GM19397 (cell line): ENCODE data around the gene PPP2R5B.

Experiments used
- ATAC-seq: cut with Tn5 transposase; IDR thresholded peaks from one replicate; pipeline ENCODE4 v1.9.1; 2021; ENCODE audit warnings: mild to moderate bottlenecking, moderate library complexity; ENCODE audit not compliant: unreplicated experiment

The PPP2R5B gene

DNA sequence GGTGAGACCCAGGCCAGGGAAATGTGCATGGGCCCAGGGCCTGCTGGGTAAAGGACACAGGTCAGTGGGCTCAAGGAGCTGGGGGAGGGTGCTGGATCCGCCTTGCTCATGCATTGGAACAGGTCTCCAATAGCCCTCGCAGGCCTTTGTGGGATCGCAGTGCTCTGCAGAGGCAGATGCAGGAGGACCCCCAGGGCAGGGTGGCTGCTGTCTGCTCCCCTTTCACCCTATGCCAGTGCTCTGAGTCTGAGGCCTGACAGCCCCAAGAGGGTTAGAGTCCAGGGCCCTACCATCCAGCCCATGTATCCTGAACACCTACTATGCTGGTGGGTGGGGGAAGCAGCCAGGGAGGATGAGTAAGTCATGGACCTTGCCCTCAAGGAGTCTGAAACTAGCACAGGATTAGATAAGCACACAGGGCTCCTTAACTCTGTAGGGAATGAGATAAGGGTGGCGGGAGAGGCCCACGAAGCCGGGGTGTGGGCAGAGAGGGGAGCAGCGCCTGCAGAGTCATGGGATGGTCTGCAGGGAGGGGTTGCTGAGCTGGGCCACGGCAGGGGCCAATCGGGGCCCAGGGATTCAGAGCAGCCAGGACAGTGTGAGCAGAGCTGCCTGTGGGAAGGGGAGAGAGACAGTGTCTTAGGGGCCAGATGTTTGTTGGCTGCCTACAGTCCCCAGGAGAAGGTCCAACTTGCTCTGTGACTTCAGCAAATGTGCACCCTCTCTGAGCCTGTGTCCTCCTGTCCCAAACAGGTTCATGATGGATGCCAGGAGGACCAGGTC lies 35.6 kb upstream of the PPP2R5B start:
- no peak for ATAC-seq

DNA sequence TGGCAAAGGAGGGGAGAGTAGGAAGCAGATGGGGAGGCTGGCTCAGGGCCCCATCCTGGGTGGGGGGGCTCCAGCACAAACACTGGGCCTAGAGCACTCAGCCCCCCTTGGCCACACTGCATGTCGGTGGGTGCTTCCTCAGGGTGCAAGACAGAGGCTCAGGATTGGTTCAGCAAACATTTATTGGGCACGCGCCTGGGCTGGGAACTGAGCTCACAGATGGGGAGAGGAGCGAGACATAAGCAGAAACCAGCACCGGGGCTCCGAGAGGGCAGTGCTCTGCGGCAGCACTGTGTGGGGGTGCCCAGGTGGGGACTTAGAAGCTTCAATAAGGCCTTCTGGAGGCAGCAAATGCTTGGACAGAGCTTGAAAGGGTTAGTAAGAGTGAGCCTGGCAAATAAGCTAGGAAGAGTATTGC lies 34.0 kb upstream of the PPP2R5B start:
- ATAC-seq = no peak

DNA sequence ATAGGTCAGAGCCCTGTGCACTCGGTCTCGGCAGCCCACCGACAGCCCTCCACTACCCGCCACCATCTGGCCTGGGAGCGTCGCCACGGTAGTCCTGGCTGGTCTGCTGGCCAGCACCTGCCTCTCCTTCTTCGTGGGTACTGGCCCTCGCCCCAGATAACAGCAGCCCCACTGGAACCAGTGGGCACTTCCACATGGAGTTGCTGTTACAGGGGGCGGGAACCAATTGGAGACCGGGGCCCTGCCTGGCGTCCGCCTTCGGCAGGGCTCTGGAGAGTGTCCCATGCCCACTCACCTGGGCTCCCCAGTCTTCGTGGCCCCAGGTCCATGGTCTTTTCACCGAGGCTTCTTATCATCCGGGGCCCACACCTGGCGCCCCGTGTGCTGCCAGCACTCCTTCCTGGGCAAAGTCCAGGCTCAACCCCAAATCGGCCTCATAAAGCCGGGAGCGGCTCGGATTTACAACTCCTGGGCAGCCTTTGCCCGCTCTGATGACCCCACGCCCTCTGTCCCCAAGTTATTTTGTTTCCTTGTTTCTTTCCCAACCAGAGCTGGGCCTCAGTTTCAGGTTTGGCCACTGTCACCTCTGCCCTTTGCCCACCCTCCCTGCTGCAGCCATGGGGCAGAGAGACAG lies 33.2 kb upstream of the PPP2R5B start:
- no peak for ATAC-seq

DNA sequence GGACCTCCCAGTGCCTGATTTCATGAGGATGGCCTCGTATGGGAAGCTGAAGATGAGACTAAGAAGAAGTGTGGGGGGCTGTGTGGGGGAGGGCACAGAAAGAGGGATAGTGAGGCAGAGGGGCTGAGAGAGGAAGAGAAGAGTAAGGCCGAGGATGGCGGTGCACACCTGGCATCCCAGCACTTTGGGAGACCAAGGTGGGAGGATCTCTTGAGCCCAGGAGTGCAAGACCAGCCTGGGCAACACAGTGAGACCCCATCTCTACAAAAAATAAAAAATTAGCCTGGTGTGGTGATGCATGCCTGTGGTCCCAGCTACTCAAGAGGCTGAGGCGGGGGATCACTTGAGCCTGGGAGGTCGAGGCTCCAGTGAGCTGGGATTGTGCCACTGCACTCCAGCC lies 32.6 kb upstream of the PPP2R5B start:
- no peak for ATAC-seq

DNA sequence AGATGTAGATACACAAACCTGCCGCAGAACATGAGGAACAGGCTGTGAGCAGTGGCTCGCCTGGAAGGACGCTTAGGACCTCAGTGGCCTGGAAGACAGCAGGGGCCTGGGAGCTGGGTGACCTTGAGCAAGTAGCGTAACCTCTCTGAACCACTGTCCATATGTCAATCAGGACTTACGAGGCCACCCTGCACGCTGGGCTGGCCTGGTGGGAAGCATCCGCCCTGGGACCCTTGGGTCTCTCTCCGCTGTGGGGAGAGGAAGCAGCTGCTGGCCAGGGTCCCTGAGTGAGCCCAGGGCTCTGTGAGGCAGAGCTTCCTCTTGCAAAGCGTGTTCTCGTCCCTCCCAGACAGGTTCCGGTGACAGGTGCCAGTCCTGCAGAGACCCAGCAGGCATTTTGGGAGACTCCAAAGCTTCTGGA lies 32.1 kb upstream of the PPP2R5B start:
- no peak for ATAC-seq

DNA sequence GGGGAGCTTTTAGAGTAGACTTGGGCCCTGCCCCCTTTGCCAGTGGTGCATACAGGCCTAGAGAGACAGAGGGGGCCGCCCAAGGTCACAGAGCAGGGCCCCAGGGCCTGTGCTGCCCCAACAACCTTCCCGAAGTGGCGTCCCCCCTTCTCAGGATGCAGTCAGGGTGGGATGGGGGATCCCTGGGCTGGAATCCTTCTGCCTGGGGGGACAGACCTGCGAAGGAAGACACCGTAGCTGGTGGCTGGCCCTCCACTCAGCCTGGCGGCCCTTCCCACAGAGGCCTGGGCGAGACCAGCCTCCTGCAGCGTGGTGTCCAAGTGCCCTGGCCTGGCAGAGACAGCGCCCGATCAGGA lies 31.7 kb upstream of the PPP2R5B start:
- ATAC-seq = no peak

DNA sequence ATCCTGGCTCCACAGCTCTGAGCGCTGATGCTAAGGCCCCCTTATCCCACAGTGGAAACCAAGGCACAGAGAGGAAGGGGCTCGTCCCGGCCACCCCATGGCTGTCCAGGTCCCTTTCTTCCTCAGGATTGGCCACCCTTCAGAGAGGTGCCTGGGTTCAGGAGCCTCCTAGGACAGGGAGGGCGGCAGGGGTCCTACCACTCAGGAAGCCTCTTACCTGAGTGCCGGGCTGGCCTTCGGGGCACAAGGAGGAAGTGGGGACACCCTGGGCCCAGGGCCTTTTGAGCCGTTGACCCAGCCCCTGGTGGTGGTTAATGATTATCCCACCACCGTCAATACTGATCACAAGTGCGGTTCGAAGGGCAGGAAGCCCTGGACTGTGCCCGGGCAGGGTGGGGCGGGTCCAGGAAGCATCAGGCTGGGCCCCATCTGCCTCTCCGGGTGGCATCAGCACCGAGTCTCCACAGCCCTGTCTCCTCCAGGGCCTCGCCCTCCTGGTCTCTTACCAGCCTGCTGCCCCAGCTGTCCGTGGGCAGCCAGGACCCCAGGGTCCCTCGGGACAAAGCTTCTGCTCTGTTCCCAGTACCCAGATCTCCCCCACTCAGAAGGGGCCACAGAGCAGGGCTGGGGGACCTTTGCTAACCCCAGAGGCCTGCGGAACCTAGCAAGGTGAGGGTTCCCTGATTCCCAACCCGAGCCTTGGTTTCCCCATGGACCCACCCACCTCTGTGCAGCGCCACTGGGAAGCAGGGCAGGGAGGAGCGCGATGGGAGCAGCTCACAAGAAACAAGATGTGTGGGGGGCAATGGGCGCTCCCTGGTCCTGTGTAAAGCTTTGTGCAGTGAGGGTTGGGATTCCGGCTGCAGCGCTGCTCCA lies 31.1 kb upstream of the PPP2R5B start:
- ATAC-seq = no peak

DNA sequence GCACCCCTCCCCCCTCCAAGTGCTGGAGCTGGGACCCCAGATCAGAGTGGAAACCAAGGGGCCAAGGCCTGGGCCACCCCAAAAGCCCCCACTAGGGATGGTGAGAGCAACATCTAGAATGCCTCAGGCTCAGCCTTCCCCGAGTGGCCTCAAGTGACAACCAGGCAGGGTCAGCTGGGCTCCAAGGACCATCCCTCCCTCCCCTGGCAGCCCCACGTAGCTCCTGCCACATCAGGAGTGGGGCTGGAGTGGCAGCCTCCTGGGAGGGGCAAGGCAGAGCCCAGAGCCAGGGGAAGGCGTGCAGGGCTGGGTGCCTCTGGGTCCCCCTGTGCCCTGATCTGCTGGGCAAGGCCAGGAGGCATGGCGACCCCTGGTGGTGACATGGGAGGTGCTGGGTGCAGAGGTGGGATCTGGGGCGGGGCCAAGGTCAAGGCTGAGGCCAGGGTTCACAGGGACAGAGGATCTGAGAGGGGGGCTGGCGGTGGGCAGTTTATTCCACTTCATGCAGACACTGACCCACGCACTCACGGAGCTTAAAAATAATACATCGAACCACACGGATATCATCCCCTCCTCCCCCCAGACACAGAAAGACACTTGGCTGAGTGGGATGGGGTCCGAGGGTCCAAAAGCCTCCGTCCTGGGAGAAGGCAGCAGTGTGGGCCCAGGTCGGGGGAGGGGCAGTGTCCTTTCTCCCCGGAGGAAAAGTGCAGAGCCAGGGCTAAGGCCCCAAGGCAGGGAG lies 30.2 kb upstream of the PPP2R5B start:
- peak; percentile 57 for ATAC-seq

DNA sequence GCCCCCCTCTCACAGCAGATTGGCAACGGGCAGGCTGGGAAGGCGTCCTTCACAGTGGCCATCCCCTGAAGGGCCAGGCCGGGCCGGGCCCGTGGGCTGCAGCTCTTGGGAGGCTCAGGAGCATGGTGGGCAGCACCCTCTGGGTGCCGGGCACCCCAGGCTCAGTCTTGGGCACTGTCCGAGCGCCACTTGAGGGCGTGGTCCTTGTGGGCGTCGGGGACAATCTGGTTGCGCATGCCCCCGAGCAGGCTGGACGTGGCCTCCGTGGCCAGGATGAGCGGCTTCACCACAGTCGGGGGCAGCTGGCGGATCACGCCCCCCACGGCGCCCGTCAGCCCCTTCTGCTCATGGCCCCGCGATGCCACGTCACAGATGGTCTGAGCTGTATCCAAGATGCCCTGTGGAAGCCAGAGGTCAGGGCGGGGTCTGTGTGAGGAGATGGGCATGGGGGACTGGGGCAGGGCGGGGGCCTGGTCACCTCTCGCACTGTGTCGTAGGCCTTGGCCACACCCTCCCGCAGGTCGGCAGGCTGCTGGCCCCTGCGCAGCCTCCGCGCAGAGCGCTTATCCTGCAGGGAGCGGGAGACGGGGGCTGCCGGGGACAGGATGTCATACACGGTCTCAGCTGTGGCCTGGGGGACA lies 29.6 kb upstream of the PPP2R5B start:
- no peak for ATAC-seq

DNA sequence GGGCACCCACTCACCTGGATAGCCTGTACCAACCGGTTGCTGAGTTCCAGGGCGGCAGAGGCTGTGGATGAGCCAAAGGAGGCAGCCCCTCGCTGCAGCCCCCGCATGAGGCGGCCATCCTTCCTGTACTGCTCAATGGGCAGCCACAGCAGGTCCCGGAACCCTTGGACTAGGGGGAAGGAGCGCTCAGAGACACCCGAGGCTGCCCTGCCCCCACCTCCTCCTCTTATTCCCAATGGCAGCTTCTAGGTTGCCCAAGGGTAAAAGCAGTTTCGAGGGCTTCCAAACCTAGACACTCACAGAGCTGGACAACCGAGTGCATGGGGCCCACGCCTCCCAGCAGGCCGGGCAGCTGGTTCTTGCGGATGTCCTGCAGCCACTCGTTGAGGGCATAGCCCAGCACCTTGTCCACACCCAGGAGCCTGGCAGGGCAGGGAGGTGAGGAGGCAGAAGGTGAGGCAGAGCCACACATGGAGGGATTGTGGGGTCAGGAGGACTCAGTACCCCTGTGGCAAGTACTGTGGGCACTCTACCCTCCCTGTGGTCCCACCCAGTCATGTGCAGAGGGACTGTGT lies 28.0 kb upstream of the PPP2R5B start:
- ATAC-seq = no peak

DNA sequence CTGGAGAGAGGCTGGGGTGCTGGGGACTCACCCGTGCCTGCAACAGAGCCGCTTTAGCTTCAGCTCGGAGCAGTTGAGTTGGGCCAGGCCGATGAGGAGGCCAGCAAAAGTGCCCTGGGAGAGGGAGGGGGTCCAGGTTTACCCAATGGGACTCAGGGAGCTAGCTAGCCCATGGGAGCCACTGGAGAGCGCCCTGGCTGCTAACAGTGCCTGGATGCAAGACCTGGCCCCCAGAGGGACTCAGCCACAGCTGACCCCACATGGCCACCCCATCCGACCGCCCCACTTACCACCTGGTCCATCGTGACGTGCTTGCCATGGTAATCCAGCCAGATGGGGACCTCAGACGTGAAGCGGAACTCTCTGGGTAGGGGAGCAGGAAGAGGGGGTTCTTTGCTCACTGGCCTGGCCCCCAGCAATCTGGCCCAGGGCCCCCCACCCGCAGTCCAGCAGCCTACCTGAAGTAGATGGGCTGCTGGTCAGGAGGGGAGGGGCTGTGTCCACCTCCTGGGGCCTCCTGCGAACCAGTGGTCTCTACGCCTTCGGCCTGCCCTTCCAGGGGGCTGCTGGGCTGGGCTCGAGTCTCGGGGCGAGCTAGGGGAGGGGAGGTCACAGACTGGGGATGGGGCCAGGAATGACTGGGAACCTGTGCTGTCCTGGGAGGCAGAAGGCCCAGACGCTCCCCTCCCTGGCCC lies 27.0 kb upstream of the PPP2R5B start:
- no peak for ATAC-seq

DNA sequence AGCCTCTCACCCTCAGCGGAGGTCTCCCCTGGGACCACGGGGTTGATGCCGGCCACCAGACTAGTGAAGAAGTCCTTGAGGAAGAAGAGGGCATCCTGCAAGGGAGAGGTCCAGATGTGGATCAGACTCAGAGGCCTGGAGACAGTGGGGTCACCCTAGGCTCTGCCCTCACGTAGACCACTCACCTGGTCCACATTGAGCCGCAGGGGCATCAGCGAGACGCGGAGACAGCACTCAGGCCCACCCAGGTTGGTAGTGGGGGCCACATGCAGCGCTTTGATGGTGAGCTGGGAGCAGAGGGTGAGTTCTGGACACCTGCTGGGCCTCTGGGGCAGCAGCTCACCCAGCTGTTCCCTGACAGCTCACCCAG lies 26.4 kb upstream of the PPP2R5B start:
- no peak for ATAC-seq

DNA sequence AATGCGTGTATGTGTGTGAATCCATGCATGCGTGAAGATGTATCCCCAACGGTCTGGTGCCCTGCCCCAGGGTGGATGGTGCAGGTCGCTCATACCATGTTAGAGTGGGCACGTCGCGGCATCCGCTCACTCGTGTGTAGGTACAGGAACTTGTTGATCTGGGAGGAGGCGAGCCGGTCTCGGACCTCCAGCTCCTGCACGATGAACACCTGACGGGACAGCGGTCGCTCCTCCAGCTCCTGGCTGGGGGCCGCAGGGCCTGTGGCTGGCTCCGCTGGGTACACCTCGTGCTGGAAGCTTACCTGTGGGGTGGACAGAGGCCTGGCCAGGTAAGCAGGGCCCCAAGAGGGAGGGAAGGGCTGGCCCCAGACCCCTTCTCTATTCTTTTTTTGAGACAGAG lies 25.9 kb upstream of the PPP2R5B start:
- no peak for ATAC-seq

DNA sequence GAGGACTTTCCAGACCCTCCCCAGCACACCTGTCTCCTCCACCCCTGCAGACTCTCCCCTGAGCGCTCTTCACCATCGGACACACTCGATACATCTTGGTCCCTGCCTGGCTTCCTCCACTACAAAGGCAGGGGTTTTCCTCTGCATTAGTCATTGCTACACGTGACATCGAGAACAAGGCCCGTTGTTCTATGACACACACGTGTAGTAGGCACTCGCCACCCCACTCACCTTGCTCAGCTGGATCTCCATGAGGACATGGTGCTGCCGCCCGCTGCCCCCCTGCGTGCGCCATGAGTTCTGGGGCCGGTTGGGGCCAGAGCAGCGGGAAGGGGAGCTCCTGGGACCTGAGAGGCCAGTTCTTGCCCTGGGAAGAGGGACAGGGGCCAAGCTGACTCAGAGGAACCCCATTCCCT lies 24.2 kb upstream of the PPP2R5B start:
- ATAC-seq = no peak

DNA sequence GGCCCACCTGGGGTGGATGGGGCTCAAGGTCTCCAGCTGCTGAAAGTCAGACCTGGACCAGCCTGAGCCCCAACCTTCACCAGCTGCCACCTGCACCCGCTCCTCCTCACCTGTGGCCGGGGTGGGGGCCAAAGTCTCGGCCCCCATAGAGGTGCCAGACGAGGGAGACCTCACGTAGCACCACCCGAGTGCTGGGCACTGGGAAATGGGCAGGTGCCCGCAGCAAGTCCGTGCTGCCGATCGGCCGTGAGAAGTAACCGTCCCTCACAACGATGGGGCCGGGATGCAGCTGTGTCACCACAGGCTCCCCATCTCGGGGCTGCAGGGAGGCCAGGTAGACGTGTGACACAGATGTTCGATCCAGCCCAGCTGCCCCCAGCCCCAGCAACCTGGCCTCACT lies 23.7 kb upstream of the PPP2R5B start:
- ATAC-seq = no peak

DNA sequence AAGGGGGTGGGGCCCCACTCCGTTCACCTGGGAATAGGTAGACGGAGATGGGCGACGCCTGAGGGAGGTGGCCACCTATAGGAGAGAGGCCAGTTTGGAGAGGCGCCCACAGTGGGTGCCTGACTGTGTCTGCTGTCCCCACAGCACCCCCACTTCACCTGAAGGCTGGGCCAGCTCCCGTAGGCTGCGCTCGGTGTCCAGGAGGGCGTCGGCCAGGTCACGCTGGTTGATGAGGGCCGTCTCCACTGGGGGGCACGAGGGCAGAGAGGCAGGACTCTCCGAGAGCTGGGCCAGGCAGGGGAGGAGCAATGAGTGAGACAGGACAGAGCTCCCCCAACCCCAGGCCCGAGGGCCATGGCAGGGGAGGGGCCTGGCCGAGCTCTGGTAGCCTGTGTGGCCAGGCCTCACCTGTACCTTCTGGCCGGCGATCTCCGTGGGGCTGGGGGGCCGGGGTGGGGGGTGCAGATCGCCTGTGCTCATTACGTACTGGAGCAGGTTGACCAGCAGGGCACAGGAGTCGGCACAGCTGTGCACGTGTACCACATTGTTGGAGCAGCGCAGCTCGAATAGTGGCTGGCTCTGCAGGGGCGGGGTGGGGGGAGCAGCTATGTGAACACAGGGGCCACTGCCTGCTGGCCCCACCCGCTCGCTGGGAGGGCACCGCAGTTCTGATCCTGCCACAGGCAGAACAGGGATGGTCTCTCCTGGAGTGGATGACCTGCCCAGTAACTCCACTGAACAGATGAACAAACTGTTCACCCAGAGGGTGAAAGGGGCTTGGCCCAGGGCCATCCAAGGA lies 22.2 kb upstream of the PPP2R5B start:
- ATAC-seq = no peak

DNA sequence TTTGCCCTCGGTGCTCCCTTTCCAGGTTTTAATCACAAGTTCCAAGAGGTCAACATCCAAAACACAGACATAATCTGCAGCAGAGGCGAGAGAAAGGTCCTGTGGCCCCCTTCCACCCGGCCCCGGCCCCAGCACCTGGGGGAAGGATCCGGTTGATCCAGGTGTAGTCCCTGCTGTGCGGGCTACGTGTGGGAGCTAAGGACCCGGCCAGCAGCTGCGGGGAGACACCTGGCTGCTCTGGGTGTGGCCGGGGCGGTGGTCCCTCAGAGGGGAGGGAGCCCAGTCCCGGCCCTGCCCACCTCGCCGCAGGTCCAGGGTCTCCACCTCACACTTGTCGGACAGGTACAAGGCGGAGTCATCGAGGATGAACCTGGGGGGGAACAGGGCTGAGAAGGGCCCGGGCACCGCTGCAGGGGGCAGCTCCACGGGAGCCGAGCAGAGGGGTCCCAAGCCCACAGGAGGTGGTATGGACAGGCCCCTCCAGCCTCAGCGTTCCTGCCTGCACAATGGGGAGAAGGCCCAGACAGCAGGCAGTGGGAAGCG lies 21.1 kb upstream of the PPP2R5B start:
- no peak for ATAC-seq

DNA sequence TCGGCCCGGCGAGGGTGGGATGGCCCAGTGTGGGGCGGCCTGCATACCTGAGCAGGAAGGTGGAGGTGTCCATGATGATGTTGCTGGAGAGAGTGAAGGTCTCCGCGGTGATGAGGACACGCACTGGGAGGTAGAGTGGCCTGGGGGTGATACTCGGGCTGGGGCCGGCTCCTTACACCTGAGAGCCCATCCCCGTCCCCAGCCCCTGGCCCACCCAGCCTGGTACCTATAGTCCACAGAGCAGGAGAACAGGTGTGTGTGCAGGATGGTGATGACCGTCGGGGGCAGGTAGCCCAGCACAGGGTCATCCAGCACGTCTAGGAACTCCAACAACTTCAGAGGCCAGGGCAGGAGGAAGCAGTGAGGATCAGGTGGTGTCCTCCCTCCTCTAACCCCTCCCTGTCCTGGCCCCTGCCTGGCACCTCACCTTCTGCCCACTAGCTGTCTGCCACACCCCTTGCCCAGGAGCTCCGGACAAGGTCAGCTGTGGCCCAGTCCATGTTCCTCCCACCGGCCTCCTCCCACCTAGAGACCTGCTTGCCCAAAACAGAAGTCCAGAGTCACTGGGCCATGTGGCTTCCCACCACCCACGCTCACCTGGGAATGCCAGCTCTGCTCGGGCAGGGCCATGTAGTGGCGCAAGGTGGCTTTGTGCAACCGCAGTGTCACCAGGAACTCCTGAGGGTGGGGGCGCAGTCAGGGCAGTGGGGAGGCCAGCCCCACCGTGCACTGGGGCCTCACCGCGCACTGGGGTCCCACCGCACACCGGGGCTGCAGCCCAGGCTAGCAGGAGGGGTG lies 18.8 kb upstream of the PPP2R5B start:
- no peak for ATAC-seq
